Prostate gland (tissue), 2 donors: ENCODE data around the gene CDK11B. TPM values are rescaled to one million over a fixed set of nuclear protein-coding genes. Genes with fewer than 3 reads are reported as not detected.
"Not testable (repeated sequence)": the region's sequence is repeated elsewhere in the genome, so short reads cannot be mapped to it uniquely, and the experiment has no call there.

ENCODE experiments used
- DNase-seq: peaks from one replicate; pipeline ENCODE4 v3.0.0-alpha.2; 2019; ENCODE audit warnings: low spot score
- H3K27ac ChIP-seq, 2 donors: fragments of 200-600 bp; sonication (generic); 2 replicates each; pipeline ENCODE4 v1.5.1; 2017 to 2019
- H3K27me3 ChIP-seq: fragments of 200-600 bp; sonication (generic); replicated peaks from 2 replicates; pipeline ENCODE4 v1.5.1; 2019; ENCODE audit not compliant: insufficient read depth
- H3K36me3 ChIP-seq, 2 donors: fragments of 200-600 bp; sonication (generic); 1 replicate in 1 of 2; 2 replicates in 1 of 2; pipeline versions ENCODE4 v1.5.1 to v1.8.1; 2017 to 2019
- H3K4me1 ChIP-seq: fragments of 200-600 bp; sonication (generic); replicated peaks from 2 replicates; pipeline ENCODE4 v1.5.1; 2019
- H3K4me3 ChIP-seq, 2 donors: fragments of 200-600 bp; sonication (generic); 2 replicates each; pipeline ENCODE4 v1.5.1; 2017 to 2019
- H3K9me3 ChIP-seq: fragments of 200-600 bp; sonication (generic); 2 replicates; pipeline ENCODE4 v1.5.1; 2017
- POLR2A ChIP-seq: fragments of 450-650 bp; IDR thresholded peaks from one replicate; pipeline ENCODE4 v1.6.1; 2016; ENCODE audit warnings: antibody characterized with exemption, mild to moderate bottlenecking
- POLR2AphosphoS5 ChIP-seq: sonication (generic); formaldehyde crosslinking; IDR thresholded peaks from one replicate; pipeline ENCODE4 v1.6.1; 2017; ENCODE audit warnings: antibody characterized with exemption
- WGBS: methylation state at CpG from one replicate; pipeline ENCODE4 v1.1.5; 2018; 5-methylcytosine and 5-hydroxymethylcytosine counted together
- intact Hi-C: fragments of 100-400 bp; cut with DNase I; formaldehyde crosslinking; loops from one replicate; pipeline ENCODE4 v1.14.2; 2022
- total RNA-seq, 2 donors: library from RNA; depleted of rRNA; stranded (reverse); fragments of >200 nt; gene quantifications; one replicate each; pipeline ENCODE4 v1.1.0, GENCODE V29; 2016
- TF ChIP-seq, protein P1 (sequence below), 4 experiments: fragments of 200-600 bp in 2 of 4; fragments of 450-650 bp in 2 of 4; sonication (generic) in 2 of 4; IDR thresholded peaks; 1 replicate in 3 of 4; 2 replicates in 1 of 4; pipeline ENCODE4 v1.5.1; 2016 to 2019; ENCODE audit warnings: antibody characterized with exemption in 4 of 4, mild to moderate bottlenecking in 2 of 4, moderate library complexity in 2 of 4

CDK11B gene
- total RNA-seq, 2 donors from 2014 or later, result 15.0 to 31.2 TPM

DNA sequence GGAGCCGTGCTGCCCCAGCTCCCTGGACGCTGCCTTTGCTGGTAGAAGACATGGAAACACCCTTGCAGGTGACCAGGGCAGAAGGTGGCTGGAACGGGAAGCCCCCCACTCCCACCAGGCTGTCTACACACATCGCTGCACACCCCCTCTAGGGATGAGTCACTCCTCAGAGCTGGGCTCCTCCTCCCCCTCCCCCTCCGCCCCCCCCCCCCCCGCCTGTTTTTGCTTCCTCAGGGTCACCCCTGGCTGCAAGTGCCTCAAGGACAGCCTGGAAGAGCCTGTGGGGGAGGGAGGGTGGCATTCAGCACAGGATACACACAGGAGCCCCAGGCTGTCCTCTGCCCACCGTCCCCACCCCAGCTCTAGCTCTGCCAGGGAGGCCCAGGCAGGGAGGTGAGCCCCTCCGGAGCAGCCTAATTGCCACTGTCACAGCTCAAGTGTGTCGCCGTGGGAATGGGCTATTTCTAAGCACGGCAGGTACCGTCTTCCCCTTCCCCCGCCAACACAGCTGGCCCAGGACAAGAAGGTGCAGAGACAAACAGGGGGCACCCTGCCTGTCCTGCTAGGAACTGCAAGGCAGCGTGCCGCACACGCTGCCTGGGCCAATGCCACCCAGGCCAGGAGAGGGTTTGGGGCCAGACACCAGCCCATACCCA is 61.4 kb downstream of the CDK11B start:
- no peak for DNase-seq
- peaks cover 7% of the 10 kb centered on the region for H3K27me3 ChIP-seq

DNA sequence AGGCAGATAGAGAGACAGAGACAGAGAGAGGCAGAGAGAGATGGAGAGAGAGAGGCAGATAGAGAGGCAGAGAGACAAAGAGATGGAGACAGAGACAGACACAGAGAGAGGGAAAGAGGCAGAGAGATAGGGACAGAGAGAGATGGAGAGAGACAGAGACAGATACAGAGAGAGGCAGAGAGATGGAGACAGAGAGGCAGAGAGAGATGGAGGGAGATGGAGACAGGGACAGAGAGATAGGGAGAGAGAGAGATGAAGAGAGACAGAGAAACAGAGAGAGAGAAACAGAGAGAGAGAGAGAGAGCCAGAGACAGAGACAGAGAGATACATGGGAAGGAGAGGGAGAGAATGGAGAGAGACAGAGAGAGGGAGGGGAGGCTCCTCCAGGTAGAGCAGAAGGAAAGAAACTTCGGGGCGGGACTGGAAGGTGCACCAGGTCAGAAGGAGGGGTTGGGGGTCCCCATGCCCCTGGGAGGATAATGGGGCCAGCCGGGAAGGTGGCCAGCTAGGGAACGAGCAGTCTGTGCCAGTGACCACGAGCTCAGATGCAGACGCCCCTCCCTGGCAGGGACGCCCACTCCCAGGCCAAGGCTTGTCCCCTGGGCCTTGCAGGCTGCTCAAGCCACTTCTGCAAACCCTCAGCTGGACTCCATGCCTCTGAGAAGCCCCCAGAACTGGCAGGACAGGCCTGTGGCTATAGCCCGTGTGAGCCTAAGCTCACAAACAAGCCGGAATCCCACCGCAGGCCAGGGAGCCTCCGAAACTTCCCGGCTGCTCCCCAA is 62.1 kb downstream of the CDK11B start:
- H3K27me3 ChIP-seq, result peaks cover 7% of the 10 kb centered on the region

More for the DNA sequence above, 61.4 kb downstream of the CDK11B start:
- intact Hi-C loops, result no loop called here
- Histone ChIP-seq H3K36me3 (no peaks in the 10 kb centered on the region), H3K9me3 (no peaks in the 10 kb centered on the region), H3K4me1 (no peaks in the 10 kb centered on the region), H3K4me3 (no peak overlapping the region), H3K27ac (no peak overlapping the region)
- 15% methylated on average over 11 of the region's 16 CpGs for WGBS
- TF ChIP-seq, protein P1, sequence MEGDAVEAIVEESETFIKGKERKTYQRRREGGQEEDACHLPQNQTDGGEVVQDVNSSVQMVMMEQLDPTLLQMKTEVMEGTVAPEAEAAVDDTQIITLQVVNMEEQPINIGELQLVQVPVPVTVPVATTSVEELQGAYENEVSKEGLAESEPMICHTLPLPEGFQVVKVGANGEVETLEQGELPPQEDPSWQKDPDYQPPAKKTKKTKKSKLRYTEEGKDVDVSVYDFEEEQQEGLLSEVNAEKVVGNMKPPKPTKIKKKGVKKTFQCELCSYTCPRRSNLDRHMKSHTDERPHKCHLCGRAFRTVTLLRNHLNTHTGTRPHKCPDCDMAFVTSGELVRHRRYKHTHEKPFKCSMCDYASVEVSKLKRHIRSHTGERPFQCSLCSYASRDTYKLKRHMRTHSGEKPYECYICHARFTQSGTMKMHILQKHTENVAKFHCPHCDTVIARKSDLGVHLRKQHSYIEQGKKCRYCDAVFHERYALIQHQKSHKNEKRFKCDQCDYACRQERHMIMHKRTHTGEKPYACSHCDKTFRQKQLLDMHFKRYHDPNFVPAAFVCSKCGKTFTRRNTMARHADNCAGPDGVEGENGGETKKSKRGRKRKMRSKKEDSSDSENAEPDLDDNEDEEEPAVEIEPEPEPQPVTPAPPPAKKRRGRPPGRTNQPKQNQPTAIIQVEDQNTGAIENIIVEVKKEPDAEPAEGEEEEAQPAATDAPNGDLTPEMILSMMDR (IDR thresholded peaks at IDR 0.05), result peak in 1 of 4 experiments; percentile 28
- TF ChIP-seq POLR2AphosphoS5 (no peak), POLR2A (no peak)

DNA sequence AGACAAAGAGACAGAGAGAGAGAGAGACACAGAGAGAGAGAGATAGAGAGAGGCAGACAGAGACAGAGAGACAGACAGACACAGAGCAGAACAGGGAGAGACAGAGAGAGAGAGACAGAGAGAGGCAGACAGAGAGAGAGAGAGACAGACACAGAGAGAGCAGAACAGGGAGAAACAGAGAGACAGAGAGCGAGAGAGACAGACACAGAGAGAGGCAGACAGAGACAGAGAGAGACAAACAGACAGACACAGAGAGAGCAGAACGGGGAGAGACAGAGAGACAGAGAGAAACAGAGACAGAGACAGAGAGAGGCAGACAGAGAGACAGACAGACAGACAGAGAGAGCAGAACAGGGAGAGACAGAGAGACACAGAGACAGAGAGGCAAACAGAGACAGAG is 63.5 kb downstream of the CDK11B start:
- 82% methylated on average over 2 of the region's 2 CpGs for WGBS
- H3K27ac ChIP-seq, intact Hi-C loops, DNase-seq, H3K27me3 ChIP-seq, H3K4me1 ChIP-seq, H3K4me3 ChIP-seq, H3K9me3 ChIP-seq, H3K36me3 ChIP-seq: not testable (repeated sequence)

More for the DNA sequence above, 62.1 kb downstream of the CDK11B start:
- no peaks in the 10 kb centered on the region for H3K4me1 ChIP-seq
- TF ChIP-seq, protein P1 (IDR thresholded peaks at IDR 0.05), result no peak
- TF ChIP-seq POLR2A (no peak), POLR2AphosphoS5 (no peak)
- no peak for DNase-seq
- no peak overlapping the region for H3K27ac ChIP-seq
- intact Hi-C loops, result no loop called here
- H3K4me3 ChIP-seq, result no peak overlapping the region
- H3K36me3 ChIP-seq, result no peaks in the 10 kb centered on the region
- no peaks in the 10 kb centered on the region for H3K9me3 ChIP-seq
- WGBS, result 32% methylated on average over 12 of the region's 12 CpGs

DNA sequence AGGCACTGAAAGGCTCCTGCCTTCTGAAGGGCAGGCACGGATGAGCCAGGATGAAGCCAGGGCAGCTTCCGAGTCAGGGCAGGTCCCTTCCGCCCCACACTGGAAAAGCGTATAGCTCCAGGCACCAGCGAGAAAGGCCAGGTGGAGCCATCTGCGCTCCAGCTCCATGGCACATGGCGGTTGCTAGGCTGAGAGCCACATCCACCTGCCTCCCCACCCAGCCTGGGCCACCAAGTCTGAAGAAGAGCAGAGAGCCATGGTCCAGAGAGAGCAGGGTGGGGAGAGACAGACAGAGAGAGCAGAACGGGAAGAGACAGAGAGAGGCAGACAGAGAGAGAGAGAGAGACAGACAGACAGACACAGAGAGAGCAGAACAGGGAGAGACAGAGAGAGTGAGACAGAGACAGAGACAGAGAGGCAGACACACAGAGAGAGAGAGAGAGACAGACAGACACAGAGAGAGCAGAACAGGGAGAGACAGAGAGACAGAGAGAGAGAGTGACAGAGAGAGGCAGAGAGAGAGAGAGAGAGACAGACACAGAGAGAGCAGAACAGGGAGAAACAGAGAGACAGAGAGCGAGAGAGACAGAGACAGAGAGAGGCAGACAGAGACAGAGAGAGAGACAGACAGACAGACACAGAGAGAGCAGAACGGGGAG is 64.1 kb downstream of the CDK11B start:
- Histone ChIP-seq H3K27ac (no peak overlapping the region), H3K9me3 (no peaks in the 10 kb centered on the region), H3K27me3 (peaks cover 1% of the 10 kb centered on the region), H3K4me1 (no peaks in the 10 kb centered on the region), H3K4me3 (no peak overlapping the region), H3K36me3 (no peaks in the 10 kb centered on the region)
- TF ChIP-seq, protein P1 (IDR thresholded peaks at IDR 0.05), result no peak
- no peak for TF ChIP-seq POLR2A
- TF ChIP-seq POLR2AphosphoS5, result no peak
- 48% methylated on average over 10 of the region's 10 CpGs for WGBS
- DNase-seq, result no peak
- intact Hi-C loops, result no loop called here

DNA sequence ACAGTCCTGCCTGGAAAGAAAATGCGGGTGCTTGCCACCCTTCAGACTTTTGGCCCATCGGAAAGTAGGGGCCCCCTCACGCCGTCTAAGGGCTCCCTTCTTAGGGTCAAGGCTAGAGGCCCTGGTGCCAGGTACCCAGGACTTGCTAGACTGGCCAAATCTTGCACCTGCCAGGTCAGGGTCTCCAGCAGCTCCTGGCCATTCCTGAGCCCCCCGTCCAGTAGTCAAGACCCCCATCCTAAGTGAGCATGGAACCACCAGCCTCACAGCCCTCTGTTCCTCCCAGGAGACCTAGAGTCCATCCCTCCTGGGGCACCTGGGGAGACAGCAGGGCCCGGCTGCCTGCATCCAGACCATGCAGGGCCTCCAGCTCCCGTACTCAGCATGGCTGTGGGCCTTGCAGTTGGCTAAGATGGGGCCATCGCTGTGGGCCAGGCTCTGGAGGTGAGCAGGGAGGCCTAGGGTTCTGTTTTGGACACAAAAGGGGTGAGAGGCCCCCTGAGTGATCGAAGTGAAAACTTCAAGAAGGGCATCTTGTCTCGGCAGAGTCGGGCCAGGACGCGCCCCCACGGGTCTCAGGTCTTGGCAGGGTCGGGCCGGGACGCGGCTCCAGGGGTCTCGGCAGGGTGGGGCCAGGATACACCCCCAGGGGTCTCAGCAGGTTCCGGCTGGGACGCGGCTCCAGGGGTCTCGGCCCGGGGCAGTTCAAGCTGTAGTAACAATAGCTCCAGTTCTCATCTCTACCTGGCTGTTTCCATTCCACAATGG is 64.8 kb downstream of the CDK11B start:
- no peaks in the 10 kb centered on the region for H3K9me3 ChIP-seq
- 77% methylated on average over 24 of the region's 24 CpGs for WGBS
- H3K36me3 ChIP-seq, result no peaks in the 10 kb centered on the region
- no peak overlapping the region for H3K4me3 ChIP-seq
- no peak overlapping the region for H3K27ac ChIP-seq
- TF ChIP-seq POLR2A, result no peak
- TF ChIP-seq, protein P1 (IDR thresholded peaks at IDR 0.05), result no peak
- no peak for TF ChIP-seq POLR2AphosphoS5
- peaks cover 1% of the 10 kb centered on the region for H3K27me3 ChIP-seq
- intact Hi-C loops, result no loop called here
- H3K4me1 ChIP-seq, result no peaks in the 10 kb centered on the region
- DNase-seq, result no peak
